Measurements from ENCODE around the gene PUM1. TPM values are rescaled to one million over a fixed set of nuclear protein-coding genes. Genes with fewer than 3 reads are reported as not detected.

PUM1 gene
- total and polyA plus RNA-seq, 2 of the 8 experiments (the other 6 are each of a cell fraction or from before 2014, with no cell fraction given), result 122 to 177 TPM

- no peaks in the 10 kb centered on the region; the same call in 1 of the 2 replicates for H3K79me1 ChIP-seq (ENCODE audit: low read depth, low read length)
- ChIA-PET POLR2A (ENCODE audit: partially characterized antibody) (interaction anchor here (0.8 to 3.9 kb wide), 29 partner anchors 9 to 233 kb away, joined by 3 to 42 read pairs (median 5); partner anchors contain the start of genes SNRNP40 and ZCCHC17), CTCF (ENCODE audit: partially characterized antibody) (interaction anchor here (1.2 to 1.4 kb wide), 2 partner anchors 11 to 121 kb away, joined by 3 read pairs; no protein-coding TSS in a partner anchor)
- peaks cover 58 to 60% of the 10 kb centered on the region in 2 experiments for H3K79me2 ChIP-seq (ENCODE audit: control insufficient read depth in 1 of 2, insufficient read depth in 2 of 2, low read length in 2 of 2)
- peaks cover 4% of the 10 kb centered on the region for H3K23me2 ChIP-seq (ENCODE audit: low read depth, low read length)
- H3K9me3 ChIP-seq (ENCODE audit: insufficient read depth in 2 of 2, low read depth in 1 of 2, low read length in 1 of 2), result no peaks in the 10 kb centered on the region
- peaks cover 20 to 25% of the 10 kb centered on the region in 2 experiments for H4K20me1 ChIP-seq (replicated peaks in 1 of 2; ENCODE audit: control insufficient read depth in 1 of 2, insufficient read depth in 2 of 2, low read length in 2 of 2)
- H2AFZ ChIP-seq (ENCODE audit: low read length), result no peak overlapping the region
- no peak for FAIRE-seq
- no peak overlapping the region for H2AK5ac ChIP-seq (ENCODE audit: low read depth, low read length)
- H3K56ac ChIP-seq (replicated peaks; ENCODE audit: insufficient read length, low read depth, low read length), result no peak overlapping the region
- no peak overlapping the region for H3K4ac ChIP-seq (replicated peaks; ENCODE audit: insufficient read length, low read depth, low read length)
- H4K8ac ChIP-seq (ENCODE audit: extremely low read depth, insufficient read depth, low read length), result no peak overlapping the region
- H2BK15ac ChIP-seq (ENCODE audit: low read length), result no peak overlapping the region
- peak overlapping the region; percentile 30; the same call in 1 of the 2 replicates for H3K27ac ChIP-seq (ENCODE audit: low read depth, low read length)
- H3K18ac ChIP-seq (ENCODE audit: extremely low read depth, low read length), result no peak overlapping the region
- H2BK20ac ChIP-seq (ENCODE audit: low read length), result no peak overlapping the region
- H4K91ac ChIP-seq (replicated peaks; ENCODE audit: insufficient read length, low read length), result no peak overlapping the region
- peak overlapping the region; percentile 45 for H4K5ac ChIP-seq (ENCODE audit: insufficient read length, low read depth, low read length)
- peak overlapping the region; percentile 53 to 63 for H3K4me2 ChIP-seq (ENCODE audit: insufficient read depth in 1 of 2, low read depth in 2 of 2, low read length in 2 of 2)
- H2BK5ac ChIP-seq (ENCODE audit: low read depth, low read length), result no peak overlapping the region
- H3K4me1 ChIP-seq (replicated peaks in 1 of 4; ENCODE audit: control insufficient read depth in 3 of 4, insufficient read depth in 4 of 4, low read length in 3 of 4), result peaks cover 0 to 3% (median 0%) of the 10 kb centered on the region in 4 experiments; a peak in 2 of 7 replicates
- no peak overlapping the region for H2BK120ac ChIP-seq (replicated peaks; ENCODE audit: low read depth, low read length)
- WGBS, 2 experiments (ENCODE audit: extremely low coverage in 1 of 2, insufficient coverage in 1 of 2, insufficient read length in 1 of 2, insufficient replicate concordance in 2 of 2, low coverage in 1 of 2, low lambda C conversion rate in 2 of 2, missing lambda C conversion rate in 1 of 2), result 3% methylated on average over 8 of the region's 8 CpGs; no CpG with 5 or more reads in 1 of the 2 experiments
- H3K23ac ChIP-seq (ENCODE audit: insufficient read length), result no peak overlapping the region
- peak overlapping the region; percentile 89 to 98 (median 90) for H3K4me3 ChIP-seq (ENCODE audit: extremely low read depth in 1 of 4, insufficient read depth in 2 of 4, low read depth in 3 of 4, low read length in 4 of 4)
- DNase-seq (ENCODE audit: low read depth in 1 of 2, low spot score in 2 of 2), result no peak
- H3K27me3 ChIP-seq (replicated peaks in 1 of 4; ENCODE audit: control insufficient read depth in 3 of 4, extremely low read depth in 1 of 4, insufficient read depth in 3 of 4, low read length in 3 of 4), result no peaks in the 10 kb centered on the region
- no peak overlapping the region for H3K14ac ChIP-seq (ENCODE audit: insufficient read length)
- H2BK12ac ChIP-seq (ENCODE audit: low read depth, low read length), result no peak overlapping the region
- peaks cover 0 to 4% (median 1%) of the 10 kb centered on the region in 4 experiments; a peak in 3 of 8 replicates for H3K36me3 ChIP-seq (ENCODE audit: control insufficient read depth in 2 of 4, insufficient read depth in 4 of 4, low read length in 3 of 4)
- peak overlapping the region; percentile 74 to 98 (median 93) for H3K9ac ChIP-seq (replicated peaks in 1 of 4; ENCODE audit: extremely low read depth in 1 of 4, low read depth in 3 of 4, low read length in 3 of 4)
- TF ChIP-seq MAX (IDR thresholded peaks at IDR 0.05) (no peak), EGR1 (IDR thresholded peaks at IDR 0.05; ENCODE audit: borderline replicate concordance, low read depth, low read length) (no peak), NRF1 (IDR thresholded peaks at IDR 0.05; ENCODE audit: low read depth, low read length) (no peak), ATF2 (IDR thresholded peaks at IDR 0.05; ENCODE audit: low read length) (no peak), HDAC6 (IDR thresholded peaks at IDR 0.05; ENCODE audit: low read depth, low read length) (no peak), SP4 (IDR thresholded peaks at IDR 0.05; ENCODE audit: low read length) (no peak), POU5F1 (IDR thresholded peaks at IDR 0.05; ENCODE audit: low read depth, low read length) (no peak), ATF3 (IDR thresholded peaks at IDR 0.05; ENCODE audit: insufficient read depth, low read depth, low read length) (no peak)
These were observed 1.3 kb downstream of the PUM1 start for GRCh38 chr1:31064111-31064717.

Measured in H1 (cell line).